ENCODE data around the gene MYH10. TPM values are rescaled to one million over a fixed set of nuclear protein-coding genes. Genes with fewer than 3 reads are reported as not detected.

Gene MYH10
- total and polyA plus RNA-seq, 4 donors, result 9.1 to 79.1 (median 25.9) TPM

DNA sequence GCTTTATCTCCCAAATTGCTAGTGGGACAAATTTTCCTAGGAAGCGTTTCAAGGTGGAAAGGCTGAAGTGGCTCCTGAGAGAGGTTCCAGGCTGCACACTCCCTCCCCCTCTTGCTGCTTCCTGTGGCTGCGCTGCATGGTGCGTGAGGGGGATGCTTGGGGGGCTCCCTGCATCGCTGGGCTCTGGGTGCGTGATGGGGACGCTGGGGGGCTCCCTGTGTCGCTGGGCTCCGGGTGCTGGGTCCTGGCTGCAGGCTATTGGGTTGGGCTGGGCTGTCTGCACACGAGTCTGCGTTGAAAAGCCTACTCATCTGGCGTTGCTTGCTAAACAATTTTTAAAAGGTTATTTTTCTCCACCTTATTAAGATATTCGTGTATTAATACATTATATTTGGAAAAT, 164.8 kb downstream of the MYH10 start (continued):
- no peak for TF ChIP-seq GABPA (IDR thresholded peaks at IDR 0.05 in 1 of 2, conservative IDR thresholded peaks at IDR 0.05 in 1 of 2)
- no peak for TF ChIP-seq NR2F2 (IDR thresholded peaks at IDR 0.05)
- TF ChIP-seq JUND (IDR thresholded peaks at IDR 0.05), result no peak
- TF ChIP-seq RAD21 (IDR thresholded peaks at IDR 0.05), result no peak
- no peak for TF ChIP-seq FOXA2 (IDR thresholded peaks at IDR 0.05)
- TF ChIP-seq HNF4G (IDR thresholded peaks at IDR 0.05), result no peak

DNA sequence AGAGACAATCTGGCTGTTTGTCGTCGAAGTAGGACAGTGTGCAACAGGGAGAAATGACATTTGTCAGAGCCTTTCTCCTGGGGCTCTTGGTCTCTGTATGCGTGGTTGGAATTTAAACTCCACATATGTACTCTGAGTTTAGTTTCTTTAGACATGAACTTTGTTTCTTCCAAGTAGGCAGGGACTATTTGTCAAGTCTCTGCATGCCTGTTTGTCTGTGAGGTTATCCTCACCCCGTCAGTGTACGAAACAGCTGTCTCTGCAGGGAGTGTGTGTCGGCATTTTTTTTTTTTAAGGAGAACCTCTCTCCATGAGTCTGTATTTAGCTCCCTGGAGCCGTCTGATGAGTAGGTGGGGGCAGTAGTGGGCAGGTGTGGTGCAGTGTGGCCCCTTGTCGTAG, 165.2 kb downstream of the MYH10 start:
- no peak overlapping the region for H3K9ac ChIP-seq (ENCODE audit: low read depth in 1 of 2, low read length in 2 of 2)
- H3K4me1 ChIP-seq (ENCODE audit: control insufficient read depth in 4 of 4, insufficient read depth in 4 of 4, low read length in 3 of 4), result peaks cover 2 to 21% (median 12%) of the 10 kb centered on the region in 4 donors
- WGBS, result 67% methylated on average over 8 of the region's 8 CpGs
- TF ChIP-seq RXRA (IDR thresholded peaks at IDR 0.05), result no peak
- TF ChIP-seq RAD21 (IDR thresholded peaks at IDR 0.05), result no peak
- TF ChIP-seq TAF1 (conservative IDR thresholded peaks at IDR 0.05), result no peak
- TF ChIP-seq GABPA (IDR thresholded peaks at IDR 0.05 in 1 of 2, conservative IDR thresholded peaks at IDR 0.05 in 1 of 2), result no peak
- no peak for TF ChIP-seq SP1 (IDR thresholded peaks at IDR 0.05)
- TF ChIP-seq NR2F2 (IDR thresholded peaks at IDR 0.05), result no peak
- no peak for TF ChIP-seq JUND (IDR thresholded peaks at IDR 0.05)
- TF ChIP-seq, protein P1, sequence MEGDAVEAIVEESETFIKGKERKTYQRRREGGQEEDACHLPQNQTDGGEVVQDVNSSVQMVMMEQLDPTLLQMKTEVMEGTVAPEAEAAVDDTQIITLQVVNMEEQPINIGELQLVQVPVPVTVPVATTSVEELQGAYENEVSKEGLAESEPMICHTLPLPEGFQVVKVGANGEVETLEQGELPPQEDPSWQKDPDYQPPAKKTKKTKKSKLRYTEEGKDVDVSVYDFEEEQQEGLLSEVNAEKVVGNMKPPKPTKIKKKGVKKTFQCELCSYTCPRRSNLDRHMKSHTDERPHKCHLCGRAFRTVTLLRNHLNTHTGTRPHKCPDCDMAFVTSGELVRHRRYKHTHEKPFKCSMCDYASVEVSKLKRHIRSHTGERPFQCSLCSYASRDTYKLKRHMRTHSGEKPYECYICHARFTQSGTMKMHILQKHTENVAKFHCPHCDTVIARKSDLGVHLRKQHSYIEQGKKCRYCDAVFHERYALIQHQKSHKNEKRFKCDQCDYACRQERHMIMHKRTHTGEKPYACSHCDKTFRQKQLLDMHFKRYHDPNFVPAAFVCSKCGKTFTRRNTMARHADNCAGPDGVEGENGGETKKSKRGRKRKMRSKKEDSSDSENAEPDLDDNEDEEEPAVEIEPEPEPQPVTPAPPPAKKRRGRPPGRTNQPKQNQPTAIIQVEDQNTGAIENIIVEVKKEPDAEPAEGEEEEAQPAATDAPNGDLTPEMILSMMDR (IDR thresholded peaks at IDR 0.05; ENCODE audit: low read depth, low read length, missing input control), result no peak
- TF ChIP-seq FOXA2 (IDR thresholded peaks at IDR 0.05), result no peak
- TF ChIP-seq REST (IDR thresholded peaks at IDR 0.05), result no peak
- TF ChIP-seq EGR1 (IDR thresholded peaks at IDR 0.05; ENCODE audit: low read depth in 2 of 2), result no peak
- TF ChIP-seq HNF4G (IDR thresholded peaks at IDR 0.05), result no peak
- TF ChIP-seq, protein P2, sequence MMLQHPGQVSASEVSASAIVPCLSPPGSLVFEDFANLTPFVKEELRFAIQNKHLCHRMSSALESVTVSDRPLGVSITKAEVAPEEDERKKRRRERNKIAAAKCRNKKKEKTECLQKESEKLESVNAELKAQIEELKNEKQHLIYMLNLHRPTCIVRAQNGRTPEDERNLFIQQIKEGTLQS (IDR thresholded peaks at IDR 0.05), result no peak
- TF ChIP-seq, protein P3, sequence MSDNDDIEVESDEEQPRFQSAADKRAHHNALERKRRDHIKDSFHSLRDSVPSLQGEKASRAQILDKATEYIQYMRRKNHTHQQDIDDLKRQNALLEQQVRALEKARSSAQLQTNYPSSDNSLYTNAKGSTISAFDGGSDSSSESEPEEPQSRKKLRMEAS (IDR thresholded peaks at IDR 0.05), result no peak
- TF ChIP-seq HNF4A (conservative IDR thresholded peaks at IDR 0.05), result no peak
- no peaks in the 10 kb centered on the region for H3K27me3 ChIP-seq (ENCODE audit: control insufficient read depth in 4 of 4, insufficient read depth in 4 of 4, low read length in 3 of 4)
- no peaks in the 10 kb centered on the region for H3K9me3 ChIP-seq (ENCODE audit: control insufficient read depth in 4 of 4, low read length in 3 of 4)
- H3K27ac ChIP-seq (ENCODE audit: low read depth in 1 of 2, low read length in 2 of 2), result no peak overlapping the region
- no peak overlapping the region for H3K4me3 ChIP-seq (ENCODE audit: low read depth in 1 of 3, low read length in 3 of 3)
- H3K36me3 ChIP-seq (ENCODE audit: control insufficient read depth in 4 of 4, insufficient read depth in 3 of 4, low read depth in 1 of 4, low read length in 3 of 4), result peaks cover 7 to 60% (median 48%) of the 10 kb centered on the region in 4 donors
- no peak for DNase-seq (ENCODE audit: low spot score)

DNA sequence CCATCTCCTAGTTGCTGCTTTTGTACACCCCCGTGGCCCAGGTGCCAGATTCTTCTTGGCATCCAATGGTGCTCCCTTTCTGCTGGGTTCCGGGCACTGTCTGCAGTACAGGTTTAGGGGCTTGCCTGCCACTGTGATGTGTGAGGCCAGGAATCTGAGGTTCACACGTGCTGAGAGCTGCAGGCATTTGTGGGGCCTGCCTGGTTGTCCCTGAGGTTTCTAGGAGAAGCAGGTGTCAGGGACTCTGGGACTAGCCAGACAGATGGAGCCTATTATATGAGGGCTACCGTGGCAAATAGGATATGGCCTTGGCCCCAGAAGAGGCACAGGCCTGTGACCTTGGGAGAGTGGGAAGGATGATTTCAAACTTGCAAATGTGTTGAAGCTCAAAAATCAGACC, 165.6 kb downstream of the MYH10 start:
- TF ChIP-seq, protein P1 (IDR thresholded peaks at IDR 0.05; ENCODE audit: low read depth, low read length, missing input control), result no peak
- TF ChIP-seq RAD21 (IDR thresholded peaks at IDR 0.05) (no peak), HNF4A (conservative IDR thresholded peaks at IDR 0.05) (no peak), EGR1 (IDR thresholded peaks at IDR 0.05; ENCODE audit: low read depth in 2 of 2) (no peak), HNF4G (IDR thresholded peaks at IDR 0.05) (no peak), JUND (IDR thresholded peaks at IDR 0.05) (no peak), SP1 (IDR thresholded peaks at IDR 0.05) (no peak), REST (IDR thresholded peaks at IDR 0.05) (no peak), FOXA1 (IDR thresholded peaks at IDR 0.05) (no peak)
- TF ChIP-seq, protein P2 (IDR thresholded peaks at IDR 0.05), result no peak
- TF ChIP-seq, protein P3 (IDR thresholded peaks at IDR 0.05), result no peak
- no peak for DNase-seq (ENCODE audit: low spot score)
- 61% methylated on average over 4 of the region's 4 CpGs for WGBS
- Histone ChIP-seq H3K27ac (ENCODE audit: low read depth in 1 of 2, low read length in 2 of 2) (no peak overlapping the region), H3K9ac (ENCODE audit: low read depth in 1 of 2, low read length in 2 of 2) (no peak overlapping the region), H3K36me3 (ENCODE audit: control insufficient read depth in 4 of 4, insufficient read depth in 3 of 4, low read depth in 1 of 4, low read length in 3 of 4) (peaks cover 7 to 65% (median 52%) of the 10 kb centered on the region in 4 donors), H3K9me3 (ENCODE audit: control insufficient read depth in 4 of 4, low read length in 3 of 4) (no peaks in the 10 kb centered on the region), H3K4me1 (ENCODE audit: control insufficient read depth in 4 of 4, insufficient read depth in 4 of 4, low read length in 3 of 4) (peaks cover 0 to 16% (median 8%) of the 10 kb centered on the region in 4 donors), H3K27me3 (ENCODE audit: control insufficient read depth in 4 of 4, insufficient read depth in 4 of 4, low read length in 3 of 4) (no peaks in the 10 kb centered on the region), H3K4me3 (ENCODE audit: low read depth in 1 of 3, low read length in 3 of 3) (no peak overlapping the region)

All from liver (tissue), 9 donors.